ENCODE results near the gene DGKI.

DGKI gene

DNA sequence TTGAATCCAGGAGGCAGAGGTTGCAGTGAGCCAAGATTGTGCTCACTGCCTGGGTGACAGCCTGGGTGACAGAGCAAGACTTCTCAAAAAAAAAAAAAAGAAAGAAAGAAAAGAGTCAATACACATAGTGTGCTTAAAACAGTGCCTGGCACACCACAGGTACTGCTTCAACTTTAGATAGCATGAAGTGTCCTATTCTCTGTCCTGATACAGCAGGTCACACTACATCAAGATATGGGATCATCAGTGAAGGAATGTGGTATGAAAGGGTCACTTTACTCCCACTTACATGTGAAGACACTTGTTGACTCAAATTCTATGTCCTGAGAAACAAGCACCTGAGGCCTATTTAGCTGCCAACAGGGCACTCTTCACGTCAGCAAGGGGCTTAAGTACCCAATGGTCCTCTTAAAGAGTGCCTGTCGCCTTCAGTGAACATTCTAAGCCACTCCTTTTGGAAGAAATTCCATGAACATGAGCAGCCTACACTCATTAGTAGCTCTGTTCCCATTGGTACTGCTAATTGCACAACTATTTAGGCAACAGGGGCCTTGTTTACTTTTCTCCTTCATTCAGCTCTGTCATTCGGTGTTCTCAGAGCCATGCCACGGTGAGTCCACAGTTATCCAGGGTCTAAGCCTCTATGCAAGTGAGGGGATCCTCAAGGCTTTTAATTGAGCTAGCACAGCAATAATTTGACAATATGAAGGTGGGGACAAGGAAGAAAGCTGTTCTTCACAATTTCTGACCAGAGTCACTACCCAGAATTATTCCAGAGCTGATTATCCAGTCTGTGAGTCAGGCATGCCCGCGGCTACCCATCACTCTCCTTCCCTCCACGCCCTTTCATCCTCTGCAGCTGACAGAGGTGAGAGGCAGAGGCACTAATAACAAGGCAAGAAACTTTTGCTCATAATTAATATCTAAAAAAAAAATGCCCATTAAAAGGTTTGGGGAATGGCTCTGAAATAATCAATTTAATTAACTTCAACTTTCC lies 446.6 kb downstream of the DGKI start:
- DNase-seq, result no peak

- DNase-seq, result no peak
These were observed 450.7 kb downstream of the DGKI start for GRCh38 chr7:137396051-137396450.

DNA sequence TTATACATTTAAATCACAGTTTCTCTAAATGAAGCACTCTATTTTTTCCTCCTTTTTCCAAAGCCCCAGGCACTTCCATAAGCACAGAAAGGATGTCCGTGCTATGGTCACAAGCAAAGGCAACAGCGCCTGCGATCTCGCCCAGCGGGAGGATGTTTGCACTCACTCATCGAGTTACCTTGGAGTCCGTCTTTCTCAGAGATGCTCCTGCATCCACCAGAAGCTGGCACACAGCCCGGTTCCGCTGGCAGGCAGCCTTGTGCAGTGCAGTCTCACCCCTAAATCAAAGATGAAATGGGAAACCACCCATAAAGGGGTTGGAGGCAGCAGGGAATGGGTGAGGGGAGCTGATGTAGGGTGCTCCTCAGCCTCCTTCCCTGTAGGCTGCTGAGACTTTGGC lies 451.4 kb downstream of the DGKI start:
- no peak for DNase-seq

GRCh38 chr7:137393570-137393969 lies 453.2 kb downstream of the DGKI start:
- DNase-seq, result no peak

DNA sequence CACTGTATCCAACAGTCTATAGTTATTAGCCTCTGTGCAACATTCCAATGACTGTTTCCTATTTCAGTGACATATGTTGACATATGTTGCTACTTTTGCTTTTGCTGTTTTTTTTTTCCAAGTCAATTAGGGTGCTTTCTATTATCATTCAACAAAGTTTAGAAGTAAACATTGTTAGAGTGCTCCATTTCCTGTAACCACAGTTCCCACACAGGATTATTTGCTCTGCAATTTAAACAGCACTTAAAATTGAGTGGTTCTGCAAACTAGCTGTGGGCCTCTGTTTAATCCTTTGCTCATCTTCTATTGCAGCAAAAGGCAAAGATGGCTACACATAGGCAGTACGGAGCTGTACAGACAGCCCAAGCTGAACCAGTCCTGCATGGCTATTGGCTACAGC lies 456.7 kb downstream of the DGKI start:
- DNase-seq, result no peak

GRCh38 chr7:137388916-137389315 lies 457.9 kb downstream of the DGKI start:
- DNase-seq, result no peak

GRCh38 chr7:137386966-137387365 lies 459.8 kb downstream of the DGKI start:
- DNase-seq, result no peak

GRCh38 chr7:137381045-137381444 lies 465.7 kb downstream of the DGKI start:
- DNase-seq, result no peak

GRCh38 chr7:137373507-137373906 lies 473.3 kb downstream of the DGKI start:
- no peak for DNase-seq

- DNase-seq, result no peak
These were observed 475.2 kb downstream of the DGKI start for GRCh38 chr7:137371616-137372015.

GRCh38 chr7:137366995-137367394 lies 479.8 kb downstream of the DGKI start:
- no peak for DNase-seq

DNA sequence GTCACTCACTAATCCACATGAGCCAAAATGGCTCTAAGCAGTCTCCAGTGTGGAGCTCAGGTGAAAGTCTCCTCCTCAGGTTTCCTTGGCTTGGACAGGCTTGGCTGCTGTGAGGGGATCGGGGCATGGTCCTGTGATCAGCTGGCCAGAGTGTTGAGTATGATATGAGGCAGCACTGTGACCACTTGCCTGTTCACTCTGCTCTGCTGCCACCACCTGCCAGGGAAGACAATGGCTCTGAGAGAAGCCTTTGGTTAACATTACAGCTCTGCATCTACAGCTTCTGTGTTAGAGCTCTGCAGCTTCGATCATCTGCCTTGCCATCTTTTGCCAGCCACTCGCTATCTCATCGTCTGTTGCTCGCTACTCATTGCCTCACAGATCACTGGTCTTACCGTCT lies 483.1 kb downstream of the DGKI start:
- no peak for DNase-seq

GRCh38 chr7:137360087-137360679 lies 486.6 kb downstream of the DGKI start:
- DNase-seq, result peak in 1 of 2 experiments; percentile 2

GRCh38 chr7:137354961-137355360 lies 491.8 kb downstream of the DGKI start:
- no peak for DNase-seq

DNA sequence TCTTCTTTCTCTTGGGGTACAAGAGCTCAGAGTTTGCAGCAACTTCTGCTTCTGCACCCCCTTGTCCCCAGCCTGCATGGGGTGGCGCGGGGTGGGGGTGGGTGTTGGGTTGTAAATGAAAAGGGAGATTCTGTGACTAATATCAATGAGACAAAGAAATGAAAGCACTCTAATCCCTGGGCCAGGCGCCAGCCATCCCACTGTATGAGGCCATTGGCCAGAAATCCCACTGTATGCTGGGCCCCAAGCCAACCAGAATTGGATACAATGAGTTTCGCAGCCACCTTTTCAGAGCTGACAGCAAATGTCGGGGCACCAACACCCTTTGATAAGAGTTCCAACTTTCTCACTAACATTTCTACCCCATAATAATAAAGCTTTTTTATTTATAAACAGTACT lies 492.4 kb downstream of the DGKI start:
- no peak for DNase-seq

- DNase-seq, result no peak
These were observed 494.8 kb downstream of the DGKI start for GRCh38 chr7:137351941-137352340.

- DNase-seq, result no peak
These were observed 500.9 kb downstream of the DGKI start for GRCh38 chr7:137345799-137346449.

- no peak for DNase-seq
These were observed 503.4 kb downstream of the DGKI start, which contains the start of gene PTN for GRCh38 chr7:137343281-137343841. PTN (minus strand) TSS chr7:137343733; CDS start chr7:137254973, 88,760 bp downstream.

GRCh38 chr7:137342828-137343261 lies 503.9 kb downstream of the DGKI start:
- no peak for DNase-seq

GRCh38 chr7:137342265-137342664 lies 504.5 kb downstream of the DGKI start:
- DNase-seq, result no peak

- DNase-seq, result no peak
These were observed 508.9 kb downstream of the DGKI start for GRCh38 chr7:137337902-137338301.

DNA sequence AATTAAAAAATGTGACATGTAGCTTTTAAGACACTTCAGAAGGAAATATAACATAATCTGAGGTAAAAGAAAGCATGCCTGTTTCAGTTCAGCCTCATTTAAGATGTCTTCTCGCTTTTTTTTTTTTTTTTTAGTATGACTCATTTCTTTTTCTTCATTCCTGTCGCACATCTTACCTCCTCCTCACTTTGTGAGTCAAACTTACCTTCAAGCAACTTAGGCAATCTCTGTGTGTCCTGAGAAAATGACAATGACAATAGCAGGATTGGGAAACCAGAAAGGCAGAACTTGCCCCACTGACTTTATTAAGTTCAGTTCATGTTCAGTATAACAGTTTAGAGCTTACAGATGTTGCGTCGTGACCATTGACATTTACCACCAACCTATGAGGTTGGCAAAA lies 511.0 kb downstream of the DGKI start:
- DNase-seq, result no peak

GRCh38 chr7:137331378-137331777 lies 515.4 kb downstream of the DGKI start:
- no peak for DNase-seq
